Esophagus squamous epithelium (tissue), 5 donors: Measurements from ENCODE around the gene ECHS1. TPM values are rescaled to one million over a fixed set of nuclear protein-coding genes. Genes with fewer than 3 reads are reported as not detected.

Experiments used
- DNase-seq: peaks from one replicate; lab custom pipeline; 2025; lab: John Stamatoyannopoulos, UW
- H3K27ac ChIP-seq, 4 donors: fragments of 200-600 bp; sonication (generic); one replicate each; pipeline ENCODE4 v1.5.1; 2016 to 2019; ENCODE audit warnings: mild to moderate bottlenecking in 1 of 4
- H3K27me3 ChIP-seq, 4 donors: fragments of 200-600 bp; sonication (generic); 1 replicate in 3 of 4; 2 replicates in 1 of 4; pipeline versions ENCODE4 v1.5.1 to v1.6.0; 2017 to 2021; ENCODE audit warnings: antibody characterized with exemption in 1 of 4
- H3K36me3 ChIP-seq, 3 donors: fragments of 200-600 bp; sonication (generic); one replicate each; pipeline ENCODE4 v1.5.1; 2016 to 2019
- H3K4me1 ChIP-seq, 3 donors: fragments of 200-600 bp; sonication (generic); one replicate each; pipeline ENCODE4 v1.5.1; 2017 to 2019
- H3K4me3 ChIP-seq, 4 donors: fragments of 200-600 bp; sonication (generic); 1 replicate in 3 of 4; 2 replicates in 1 of 4; pipeline ENCODE4 v1.5.1; 2016 to 2019; ENCODE audit warnings: mild to moderate bottlenecking in 2 of 4, moderate library complexity in 1 of 4
- H3K9me3 ChIP-seq, 3 donors: fragments of 200-600 bp; sonication (generic); one replicate each; pipeline ENCODE4 v1.5.1; 2016 to 2019
- CTCF ChIP-seq, 6 experiments: fragments of 450-650 bp in 4 of 6; fragments of 200-600 bp in 2 of 6; sonication (generic) in 2 of 6; IDR thresholded peaks; one replicate each; pipeline ENCODE4 v1.5.1; 2016 to 2019; ENCODE audit warnings: antibody characterized with exemption in 6 of 6, mild to moderate bottlenecking in 4 of 6, moderate library complexity in 4 of 6
- POLR2A ChIP-seq, 4 donors: fragments of 450-650 bp; IDR thresholded peaks; one replicate each; pipeline ENCODE4 v1.6.1; 2017; ENCODE audit warnings: antibody characterized with exemption in 4 of 4, mild to moderate bottlenecking in 4 of 4, moderate library complexity in 3 of 4
- WGBS, 2 donors: methylation state at CpG; one replicate each; pipeline ENCODE4 v1.1.5; 2018; 5-methylcytosine and 5-hydroxymethylcytosine counted together
- intact Hi-C: fragments of 100-400 bp; cut with DNase I; formaldehyde crosslinking; loops from one replicate; pipeline ENCODE4 v1.15.0; 2022
- total RNA-seq, 4 donors: library from RNA; depleted of rRNA; stranded (reverse); fragments of >200 nt; gene quantifications; one replicate each; pipeline ENCODE4 v1.1.0, GENCODE V29; 2016
- donor health status: DM: yes; HTN: yes; CAD: no.

Gene ECHS1
- total RNA-seq, 4 donors from 2014 or later = 75.0 to 115 (median 99.2) TPM

DNA sequence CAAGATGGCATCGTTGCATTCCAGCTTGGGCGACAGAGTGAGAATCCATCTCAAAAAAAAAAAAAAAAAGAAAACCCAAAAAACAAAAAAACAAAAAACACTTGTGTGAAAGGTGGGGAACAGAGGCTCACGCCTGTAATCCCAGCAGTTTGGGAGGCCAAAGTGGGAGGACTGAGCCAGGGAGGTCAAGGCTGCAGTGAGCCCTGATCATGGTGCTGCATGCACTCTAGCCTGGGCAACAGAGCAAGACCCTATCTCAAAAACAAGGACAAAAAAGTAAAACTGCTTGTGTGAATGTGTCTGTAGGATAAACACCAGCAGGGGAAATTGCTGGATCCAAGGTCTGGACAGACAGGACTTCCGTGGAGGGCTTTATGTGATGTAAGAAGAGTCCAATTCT, 10.4 kb upstream of the ECHS1 start:
- TF ChIP-seq POLR2A (IDR thresholded peaks at IDR 0.05) (no peak), CTCF (IDR thresholded peaks at IDR 0.05) (no peak)
- Histone ChIP-seq H3K4me1 (peaks cover 9 to 22% (median 18%) of the 10 kb centered on the region in 3 donors), H3K9me3 (no peaks in the 10 kb centered on the region), H3K36me3 (peaks cover 0 to 57% (median 0%) of the 10 kb centered on the region in 3 donors), H3K27ac (no peak overlapping the region), H3K4me3 (no peak overlapping the region), H3K27me3 (no peaks in the 10 kb centered on the region)
- no peak for DNase-seq
- intact Hi-C loops = no loop called here
- 92 to 95% methylated on average over 4 of the region's 4 CpGs for WGBS, 2 donors

DNA sequence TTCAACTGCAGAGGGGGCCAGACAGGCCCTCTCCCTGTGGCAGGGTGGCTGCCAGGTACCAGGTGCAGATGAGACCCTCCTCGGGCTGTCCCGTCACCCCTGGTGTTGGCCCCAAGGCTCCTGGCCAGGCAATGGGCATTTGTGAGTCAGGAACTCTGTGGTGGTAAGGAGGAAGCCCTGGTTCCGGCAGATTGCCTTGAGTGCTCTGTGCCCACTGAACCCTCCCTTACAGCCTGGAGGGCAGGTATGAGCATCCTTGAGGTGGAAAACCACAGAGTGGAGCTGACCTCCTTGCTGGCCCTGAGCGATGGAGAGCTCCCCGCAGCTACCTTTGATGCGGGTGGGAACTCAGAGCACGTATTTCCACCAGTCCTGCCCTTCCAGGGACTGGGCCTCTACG, 7.9 kb upstream of the ECHS1 start:
- Histone ChIP-seq H3K36me3 (peaks cover 0 to 49% (median 0%) of the 10 kb centered on the region in 3 donors), H3K9me3 (no peaks in the 10 kb centered on the region), H3K27ac (no peak overlapping the region), H3K4me3 (no peak overlapping the region), H3K4me1 (peaks cover 15 to 31% (median 25%) of the 10 kb centered on the region in 3 donors), H3K27me3 (no peaks in the 10 kb centered on the region)
- 92 to 100% methylated on average over 5 to 7 of the region's 8 CpGs for WGBS, 2 donors
- no peak for DNase-seq
- TF ChIP-seq CTCF (IDR thresholded peaks at IDR 0.05) = no peak
- TF ChIP-seq POLR2A (IDR thresholded peaks at IDR 0.05) = no peak
- intact Hi-C loops = no loop called here

GRCh38 chr10:133379801-133380666, 6.9 kb upstream of the ECHS1 start:
- DNase-seq = no peak
- Histone ChIP-seq H3K27me3 (no peaks in the 10 kb centered on the region), H3K4me3 (peak overlapping the region; percentile 67 to 98 (median 82)), H3K36me3 (peaks cover 0 to 41% (median 0%) of the 10 kb centered on the region in 3 donors), H3K9me3 (no peaks in the 10 kb centered on the region), H3K4me1 (peaks cover 15 to 31% (median 25%) of the 10 kb centered on the region in 3 donors), H3K27ac (peak overlapping the region; percentile 86 to 94 (median 94))
- no peak for TF ChIP-seq POLR2A (IDR thresholded peaks at IDR 0.05)
- no peak for TF ChIP-seq CTCF (IDR thresholded peaks at IDR 0.05)
- intact Hi-C loops = no loop called here
- WGBS, 2 donors = 83 to 93% methylated on average over 5 to 7 of the region's 36 CpGs

DNA sequence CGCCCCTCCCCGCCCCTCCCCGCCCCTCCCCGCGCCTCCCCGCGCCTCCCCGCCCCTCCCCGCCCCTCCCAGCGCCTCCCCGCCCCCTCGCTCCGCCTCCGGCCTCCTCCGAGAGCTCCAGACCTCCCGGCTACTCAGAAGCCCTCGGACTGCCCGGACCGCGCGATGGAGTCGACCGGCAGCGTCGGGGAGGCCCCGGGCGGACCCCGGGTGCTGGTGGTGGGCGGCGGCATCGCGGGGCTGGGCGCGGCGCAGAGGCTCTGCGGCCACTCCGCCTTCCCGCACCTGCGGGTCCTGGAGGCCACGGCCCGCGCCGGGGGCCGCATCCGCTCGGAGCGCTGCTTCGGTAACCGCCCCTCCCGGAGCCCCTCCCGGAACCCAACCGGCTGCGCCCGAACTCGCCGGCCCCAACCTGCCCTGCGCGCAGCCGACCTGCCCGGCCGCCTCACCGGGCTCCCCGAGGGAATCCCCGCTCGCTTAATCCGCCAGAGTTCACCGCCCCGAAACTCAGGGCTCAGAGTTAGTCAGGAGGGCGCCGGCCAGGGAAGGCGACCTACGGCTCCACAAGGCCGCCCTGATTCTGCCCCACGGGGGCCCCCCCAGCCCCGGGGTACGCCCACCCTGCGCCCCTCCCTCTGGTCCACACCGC, 6.1 kb upstream of the ECHS1 start, which contains the start of gene PAOX:
Gene PAOX, plus strand, starts transcription at position 111 of the 649 bp plus-strand sequence. Its CDS starts 55 bp downstream, at position 166.
- TF ChIP-seq CTCF (IDR thresholded peaks at IDR 0.05) (no peak), POLR2A (IDR thresholded peaks at IDR 0.05) (peak in 1 of 4 donors; percentile 46)
- Histone ChIP-seq H3K36me3 (peaks cover 0 to 33% (median 0%) of the 10 kb centered on the region in 3 donors), H3K4me3 (peak within 1 kb of the TSS; percentile 67 to 98 (median 82)), H3K27me3 (no peaks in the 10 kb centered on the region), H3K27ac (peak within 1 kb of the TSS; percentile 87 to 94 (median 94)), H3K9me3 (no peaks in the 10 kb centered on the region), H3K4me1 (peaks cover 15 to 36% (median 27%) of the 10 kb centered on the region in 3 donors)
- DNase-seq = no peak
- WGBS, 2 donors = 10 to 37% methylated on average over 2 of the region's 78 CpGs
- intact Hi-C loops = no loop called here
